PFSK-1 (cell line): Measurements from ENCODE around the gene PUM2.

Source experiments
- FOXP2 ChIP-seq: optimal IDR thresholded peaks from 2 replicates; pipeline ENCODE3; 2011; ENCODE audit warnings: borderline replicate concordance, control low read depth, inconsistent platforms; ENCODE audit not compliant: insufficient read depth; ENCODE audit errors: extremely low read length, extremely low read depth
- POLR2AphosphoS5 ChIP-seq: IDR thresholded peaks from 2 replicates; pipeline ENCODE4 v1.6.1; 2012; ENCODE audit warnings: low read depth, mild to moderate bottlenecking, control low read depth, low read length, moderate library complexity
- REST ChIP-seq, 2 experiments: IDR thresholded peaks; 2 replicates each; pipeline versions ENCODE4 v1.6.1 to v1.8.0; 2011 to 2012; ENCODE audit warnings: low read depth in 2 of 2, low read length in 2 of 2, control low read depth in 1 of 2, inconsistent platforms in 1 of 2, mild to moderate bottlenecking in 1 of 2, moderate library complexity in 1 of 2; ENCODE audit not compliant: insufficient read depth in 1 of 2
- SIN3A ChIP-seq: IDR thresholded peaks from 2 replicates; pipeline ENCODE4 v1.6.1; 2012; ENCODE audit warnings: mild to moderate bottlenecking, low read length, moderate library complexity, borderline replicate concordance; ENCODE audit not compliant: insufficient read depth
- TAF1 ChIP-seq: IDR thresholded peaks from 2 replicates; pipeline ENCODE4 v1.6.1; 2012; ENCODE audit warnings: low read length, control low read depth, borderline replicate concordance; ENCODE audit not compliant: insufficient read depth

- TF ChIP-seq POLR2AphosphoS5 = no peak
- TF ChIP-seq REST (IDR thresholded peaks at IDR 0.05; ENCODE audit: insufficient read depth in 1 of 2, low read depth in 2 of 2, low read length in 2 of 2) = no peak
- TF ChIP-seq FOXP2 = no peak
- TF ChIP-seq TAF1 = no peak
- no peak for TF ChIP-seq SIN3A
Measured at GRCh38 chr2:20282916-20283592, 67.6 kb downstream of the PUM2 start.
